M059J (cell line): Measurements from ENCODE around the gene ANKRD10. TPM values are rescaled to one million over a fixed set of nuclear protein-coding genes. Genes with fewer than 3 reads are reported as not detected.

ENCODE experiments used
- DNase-seq: peaks from one replicate; pipeline ENCODE4 v3.0.0-alpha.2; 2012; ENCODE audit warnings: low read depth
- total RNA-seq: library from RNA; depleted of rRNA; stranded (reverse); fragments of >200 nt; shearing (Covaris generic); gene quantifications from 2 replicates; pipeline ENCODE4 v1.2.3, GENCODE V29; 2014

ANKRD10 gene
- total RNA-seq, 1 experiment from 2014 or later = 42.5 TPM

DNA sequence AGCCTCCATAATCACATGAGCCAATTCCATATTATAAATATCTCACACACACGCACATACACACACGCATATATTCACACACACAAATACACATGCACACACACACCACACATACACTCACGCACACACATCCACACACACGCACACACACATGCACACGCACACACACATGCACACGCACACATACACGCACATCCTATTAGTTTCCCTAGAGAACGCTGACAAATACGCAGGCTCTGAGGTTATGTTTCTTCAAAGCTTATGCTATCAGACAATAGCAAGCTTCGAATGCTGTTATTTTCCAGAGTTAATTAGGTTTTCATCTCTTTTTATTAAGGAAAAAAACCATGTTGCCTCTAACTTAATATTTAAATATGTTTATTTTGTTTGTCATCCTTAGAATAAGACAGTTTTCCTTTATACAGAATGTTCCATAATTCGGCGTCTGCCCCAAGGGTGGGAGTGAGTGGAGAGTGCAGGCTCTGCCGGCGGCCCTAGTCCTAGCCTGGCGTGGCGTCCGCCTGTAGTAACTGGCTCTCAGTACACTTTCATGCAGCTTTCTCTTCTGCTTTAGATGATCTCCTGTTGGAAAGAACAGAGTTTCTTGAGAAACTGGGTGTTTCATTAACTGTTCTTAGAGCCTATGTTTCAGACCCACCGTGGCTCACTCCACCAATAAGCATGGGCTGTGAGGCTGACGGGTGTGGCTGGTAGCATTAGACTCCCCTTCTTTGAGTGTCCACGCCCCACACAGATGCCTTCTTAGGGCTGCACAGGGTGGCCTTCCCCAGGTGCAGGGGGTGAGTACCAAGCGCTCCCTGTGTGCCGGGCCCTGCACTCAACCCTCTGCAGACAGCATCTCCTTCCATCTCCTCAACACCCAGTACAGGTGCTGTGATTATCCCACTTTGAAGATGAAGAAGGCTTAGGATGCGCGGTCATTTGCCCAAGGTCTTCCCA lies 30.4 kb upstream of the ANKRD10 start:
- DNase-seq = no peak

DNA sequence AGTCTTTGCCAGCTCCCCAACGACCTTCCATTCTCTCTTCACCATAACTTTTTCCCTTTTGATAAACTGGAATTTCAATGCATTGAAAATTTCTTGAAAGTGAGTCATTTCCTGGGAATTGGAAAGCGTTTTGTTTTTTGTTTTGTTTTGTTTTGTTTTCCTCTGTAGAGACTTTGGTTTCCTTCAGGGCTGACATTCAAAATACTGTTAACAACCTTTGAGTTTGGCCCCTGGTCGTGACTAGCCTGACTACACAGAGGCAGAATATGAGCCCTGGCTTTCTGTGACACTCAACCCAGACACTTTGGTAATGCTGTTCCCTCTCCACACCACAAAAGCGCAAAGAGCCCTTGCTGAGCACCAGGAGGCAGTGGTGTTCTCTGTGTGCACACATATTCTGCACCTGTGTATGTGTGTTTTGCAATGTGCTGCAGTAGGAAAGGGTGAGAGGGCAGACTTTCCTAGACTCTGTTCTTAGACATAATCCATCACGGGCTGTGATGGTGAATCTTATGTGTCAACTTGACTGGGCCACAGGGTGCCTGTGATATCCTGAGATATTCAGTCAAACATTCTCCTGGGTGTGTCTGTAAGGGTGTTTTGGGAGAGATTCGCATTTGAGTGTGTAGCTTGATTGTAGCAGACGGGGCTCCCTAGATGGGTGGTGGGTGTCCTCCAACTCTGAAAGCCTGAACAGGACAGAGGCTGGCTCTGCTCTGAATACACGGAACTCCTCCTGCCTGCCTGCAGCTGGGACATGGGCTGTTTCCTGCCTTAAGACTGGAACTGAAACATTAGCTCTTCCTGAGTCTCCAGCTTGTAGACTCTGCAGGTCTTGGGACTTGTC lies 29.5 kb upstream of the ANKRD10 start:
- DNase-seq = peak; percentile 61

GRCh38 chr13:110942248-110942981 lies 27.5 kb upstream of the ANKRD10 start:
- peak; percentile 63 for DNase-seq

DNA sequence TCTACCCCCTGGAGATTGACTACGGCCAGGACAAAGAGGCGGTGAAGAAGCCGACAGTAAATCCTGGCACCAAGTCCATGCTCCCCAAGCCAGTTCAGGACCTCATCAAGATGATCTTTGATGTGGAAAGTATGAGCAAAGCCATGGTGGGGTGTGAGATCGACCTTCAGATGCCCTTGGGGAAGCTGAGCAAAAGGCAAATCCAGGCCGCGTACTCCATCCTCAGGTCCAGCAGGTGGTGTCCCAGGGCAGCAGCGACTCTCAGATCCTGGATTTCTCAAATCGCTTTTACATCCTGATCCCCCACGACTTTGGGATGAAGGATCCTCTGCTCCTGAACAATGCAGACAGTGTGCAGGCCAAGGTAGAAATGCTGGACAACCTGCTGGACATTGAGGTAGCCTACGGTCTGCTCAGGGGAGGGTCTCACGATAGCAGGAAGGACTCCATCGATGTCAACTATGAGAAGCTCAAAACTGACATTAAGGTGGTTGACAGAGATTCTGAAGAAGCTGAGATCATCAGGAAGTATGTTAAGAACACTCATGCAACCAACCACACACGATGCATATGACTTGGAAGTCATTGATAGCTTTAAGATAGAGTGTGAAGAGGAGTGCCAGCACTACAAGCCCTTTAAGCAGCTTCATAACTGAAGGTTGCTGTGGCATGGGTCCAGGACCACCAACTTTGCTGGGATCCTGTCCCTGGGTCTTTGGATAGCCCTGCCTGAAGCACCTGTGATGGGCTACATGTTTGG lies 24.0 kb upstream of the ANKRD10 start:
- DNase-seq = no peak

- no peak for DNase-seq
These were observed 22.8 kb upstream of the ANKRD10 start for GRCh38 chr13:110937511-110938285.

DNA sequence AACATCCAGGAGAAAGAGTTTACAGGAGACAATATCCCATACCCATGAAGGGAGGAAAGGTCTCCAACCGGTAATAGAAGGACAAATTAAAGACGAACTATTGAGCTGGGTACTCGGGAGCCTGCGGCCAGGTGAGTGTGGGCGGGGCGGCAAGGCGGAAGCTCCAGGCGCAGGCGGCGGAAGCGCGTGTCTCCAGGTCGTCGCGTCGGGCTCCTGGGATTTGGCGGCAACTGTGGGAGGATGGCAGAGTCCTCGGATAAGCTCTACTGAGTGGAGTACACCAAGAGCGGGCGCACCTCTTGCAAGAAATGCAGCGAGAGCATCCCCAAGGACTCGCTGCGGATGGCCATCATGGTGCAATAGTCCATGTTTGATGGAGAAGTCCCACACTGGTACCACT lies 21.6 kb upstream of the ANKRD10 start:
- DNase-seq = no peak

DNA sequence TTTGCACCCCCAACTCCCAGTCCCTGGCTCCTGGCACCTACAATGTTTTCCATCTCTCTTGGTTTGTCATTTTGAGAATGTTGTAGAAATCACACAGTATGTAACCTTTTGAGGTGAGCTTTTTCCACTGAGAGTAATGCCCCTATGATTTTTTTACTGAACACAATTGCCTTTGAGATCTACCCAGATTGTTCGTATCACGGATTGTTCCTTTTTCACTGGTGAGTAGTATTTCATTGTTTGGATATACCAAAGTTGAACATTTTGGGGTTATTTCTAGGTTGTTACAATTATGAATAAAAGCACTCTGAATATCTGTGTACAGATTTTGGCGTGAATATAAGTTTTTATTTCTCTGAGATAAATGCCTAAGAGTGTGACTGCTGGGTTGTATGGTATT lies 17.7 kb upstream of the ANKRD10 start:
- no peak for DNase-seq

DNA sequence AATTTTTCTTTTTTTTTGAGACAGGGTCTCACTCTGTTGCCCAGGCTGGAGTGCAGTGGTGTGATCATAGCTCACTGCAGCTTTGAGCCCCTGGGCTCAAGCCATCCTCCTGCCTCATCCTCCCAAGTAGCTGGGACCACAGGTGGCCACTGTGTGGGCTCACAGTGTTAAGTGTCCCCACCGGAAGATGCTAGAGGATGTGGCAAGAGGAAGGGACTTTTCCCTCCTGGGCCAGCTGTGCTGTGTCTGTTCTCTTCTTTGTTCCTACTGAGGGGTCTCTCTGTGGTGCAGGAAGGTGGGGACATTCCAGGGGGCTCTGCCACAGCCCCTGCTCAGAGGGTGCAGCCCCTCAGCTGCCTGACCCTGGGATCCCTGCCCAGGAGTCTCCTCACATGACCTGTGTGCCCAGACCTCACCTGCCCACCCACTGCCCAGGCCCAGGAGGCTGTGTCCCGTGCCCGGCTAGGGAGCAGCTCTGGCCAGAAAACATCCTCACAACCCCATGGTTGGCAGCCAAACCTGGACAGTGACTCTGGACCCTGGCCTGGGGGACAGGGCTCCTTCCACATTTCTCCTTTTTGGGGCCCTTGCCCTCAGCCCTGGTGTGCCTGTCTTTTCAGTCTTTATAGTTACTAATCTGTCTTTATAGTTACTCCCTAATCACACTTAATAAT lies 14.4 kb upstream of the ANKRD10 start:
- no peak for DNase-seq

- no peak for DNase-seq
These were observed 10.2 kb upstream of the ANKRD10 start for GRCh38 chr13:110925023-110925612.

- no peak for DNase-seq
These were observed 9.7 kb upstream of the ANKRD10 start for GRCh38 chr13:110924639-110924934.

GRCh38 chr13:110923777-110924638 lies 9.1 kb upstream of the ANKRD10 start:
- DNase-seq = no peak

DNA sequence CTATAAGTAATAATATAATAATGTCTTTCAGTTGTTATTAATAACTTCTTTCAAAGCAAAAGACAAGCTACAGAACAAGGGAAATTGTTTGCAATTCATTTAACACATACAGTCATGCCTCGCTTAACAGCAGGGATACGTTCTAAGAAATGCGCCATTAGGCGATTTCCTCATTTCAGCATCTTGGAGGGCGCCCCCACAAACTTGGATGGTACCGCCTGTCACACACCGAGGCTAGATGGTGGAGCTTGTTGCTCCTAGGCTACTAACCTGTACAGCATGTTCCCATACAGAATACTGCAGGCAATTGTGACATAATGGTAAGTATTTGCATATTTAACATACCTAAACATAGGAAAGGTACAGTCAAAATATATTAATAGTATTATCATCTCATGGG lies 8.2 kb upstream of the ANKRD10 start:
- DNase-seq = no peak

- no peak for DNase-seq
These were observed 7.6 kb upstream of the ANKRD10 start for GRCh38 chr13:110922506-110922905.

- DNase-seq = no peak
These were observed 6.8 kb upstream of the ANKRD10 start for GRCh38 chr13:110921695-110922094.

- DNase-seq = no peak
These were observed 6.3 kb upstream of the ANKRD10 start for GRCh38 chr13:110921209-110921608.

- DNase-seq = peak; percentile 52
These were observed 5.2 kb upstream of the ANKRD10 start for GRCh38 chr13:110920038-110920437.

GRCh38 chr13:110916301-110917142 lies 1.7 kb upstream of the ANKRD10 start:
- DNase-seq = peak; percentile 81

GRCh38 chr13:110915874-110916206 lies 971 bp upstream of the ANKRD10 start:
- no peak for DNase-seq
